GM23338 (cell line): Measurements from ENCODE around the gene CHCHD6. TPM values are rescaled to one million over a fixed set of nuclear protein-coding genes. Genes with fewer than 3 reads are reported as not detected.

Source experiments
- ATAC-seq: fragments of 200-7000 bp; cut with Tn5 transposase; 3 replicates; pipeline ENCODE4 v1.9.1; 2020
- DNase-seq: peaks from one replicate; pipeline ENCODE4 v3.0.0-alpha.2; 2015; ENCODE audit warnings: low spot score
- H2AFZ ChIP-seq: fragments of 200-600 bp; sonication (generic); 2 replicates; pipeline ENCODE4 v1.8.0; 2016; ENCODE audit warnings: antibody characterized with exemption, mild to moderate bottlenecking, moderate library complexity
- H3F3A ChIP-seq: fragments of 200-600 bp; sonication (generic); replicated peaks from 2 replicates; pipeline ENCODE4 v1.8.0; 2017; ENCODE audit warnings: antibody characterized with exemption, mixed run types, low read depth
- H3K27ac ChIP-seq: fragments of 200-600 bp; sonication (generic); 2 replicates; pipeline ENCODE4 v1.6.1; 2016; ENCODE audit warnings: low read depth
- H3K27me3 ChIP-seq: fragments of 200-600 bp; sonication (generic); 2 replicates; pipeline ENCODE4 v1.8.0; 2016; ENCODE audit warnings: mild to moderate bottlenecking, mixed run types, moderate library complexity; ENCODE audit not compliant: insufficient read depth
- H3K36me3 ChIP-seq: fragments of 200-600 bp; sonication (generic); 2 replicates; pipeline ENCODE4 v1.8.0; 2016; ENCODE audit warnings: mild to moderate bottlenecking; ENCODE audit not compliant: insufficient read depth
- H3K4me1 ChIP-seq: fragments of 200-600 bp; sonication (generic); 2 replicates; pipeline ENCODE4 v1.8.0; 2016; ENCODE audit warnings: mild to moderate bottlenecking, moderate library complexity; ENCODE audit not compliant: insufficient read depth
- H3K4me2 ChIP-seq: fragments of 200-600 bp; sonication (generic); 2 replicates; pipeline ENCODE4 v1.7.1; 2017; ENCODE audit warnings: mixed run types
- H3K4me3 ChIP-seq: fragments of 200-600 bp; sonication (generic); 2 replicates; pipeline ENCODE4 v1.6.1; 2016; ENCODE audit warnings: mixed run types
- H3K79me2 ChIP-seq: fragments of 200-600 bp; sonication (generic); replicated peaks from 2 replicates; pipeline ENCODE4 v1.8.0; 2017; ENCODE audit warnings: mild to moderate bottlenecking; ENCODE audit not compliant: insufficient read depth
- H3K9me2 ChIP-seq: fragments of 200-600 bp; sonication (generic); 2 replicates; pipeline ENCODE4 v1.8.0; 2017; ENCODE audit not compliant: insufficient read depth
- H4K20me1 ChIP-seq: fragments of 200-600 bp; sonication (generic); replicated peaks from 2 replicates; pipeline ENCODE4 v1.8.0; 2017; ENCODE audit warnings: mild to moderate bottlenecking; ENCODE audit not compliant: insufficient read depth
- H3K27ac Mint-ChIP-seq: 2 replicates; pipeline ENCODE4 v1.8.0; 2020; ENCODE audit warnings: inconsistent platforms, mild to moderate bottlenecking, moderate library complexity, mixed read lengths
- H3K27me3 Mint-ChIP-seq: 3 replicates; pipeline ENCODE4 v1.8.0; 2022; ENCODE audit warnings: low read depth, mild to moderate bottlenecking, moderate library complexity, mixed read lengths, inconsistent platforms; ENCODE audit not compliant: insufficient read depth, poor library complexity
- H3K36me3 Mint-ChIP-seq: 3 replicates; pipeline ENCODE4 v1.8.0; 2021; ENCODE audit warnings: low read depth, mild to moderate bottlenecking, inconsistent platforms, moderate library complexity, mixed read lengths
- H3K4me1 Mint-ChIP-seq: 3 replicates; pipeline ENCODE4 v1.8.0; 2020; ENCODE audit warnings: mild to moderate bottlenecking, inconsistent platforms, mixed read lengths
- H3K4me3 Mint-ChIP-seq: 3 replicates; pipeline ENCODE4 v1.8.0; 2021; ENCODE audit warnings: moderate library complexity, mild to moderate bottlenecking, inconsistent platforms, mixed read lengths
- H3K9me3 Mint-ChIP-seq: 3 replicates; pipeline ENCODE4 v1.8.0; 2020; ENCODE audit warnings: moderate library complexity, mild to moderate bottlenecking, inconsistent platforms, mixed read lengths
- CREB1 ChIP-seq: fragments of 250-450 bp; sonication (Bioruptor Pico); IDR thresholded peaks from 2 replicates; pipeline ENCODE4 v1.5.0; 2020; ENCODE audit warnings: low read depth, mild to moderate bottlenecking, moderate library complexity
- CTCF ChIP-seq, 2 experiments: fragments of 200-600 bp in 1 of 2; sonication (generic) in 1 of 2; conservative IDR thresholded peaks; 2 replicates each; pipeline versions ENCODE4 v1.5.1 to v1.6.1; 2016 to 2017; ENCODE audit warnings: antibody characterized with exemption in 2 of 2, low read depth in 2 of 2, mild to moderate bottlenecking in 2 of 2, moderate library complexity in 1 of 2
- EZH2phosphoT487 ChIP-seq: fragments of 200-600 bp; sonication (generic); IDR thresholded peaks from one replicate; pipeline ENCODE4 v1.8.1; 2018; ENCODE audit warnings: antibody characterized with exemption; ENCODE audit not compliant: unreplicated experiment
- NANOG ChIP-seq: IDR thresholded peaks from 2 replicates; pipeline ENCODE4 v1.6.1; 2016; ENCODE audit warnings: antibody characterized with exemption, borderline replicate concordance
- POLR2AphosphoS5 ChIP-seq: IDR thresholded peaks from 2 replicates; pipeline ENCODE4 v1.6.1; 2016; ENCODE audit warnings: antibody characterized with exemption, low read depth
- STAT1 ChIP-seq: IDR thresholded peaks from one replicate; pipeline ENCODE4 v1.6.1; 2016; ENCODE audit warnings: antibody characterized with exemption; ENCODE audit not compliant: unreplicated experiment
- ZNF114 ChIP-seq: fragments of 250-450 bp; sonication (Bioruptor Pico); IDR thresholded peaks from 2 replicates; pipeline ENCODE4 v1.5.0; 2020; ENCODE audit warnings: mild to moderate bottlenecking, moderate library complexity
- ZNF331 ChIP-seq: fragments of 250-450 bp; sonication (Bioruptor Pico); IDR thresholded peaks from 2 replicates; pipeline ENCODE4 v1.5.0; 2020; ENCODE audit warnings: low read depth, mild to moderate bottlenecking, moderate library complexity
- polyA plus RNA-seq: library from polyadenylated mRNA; unstranded; fragments of >200 nt; fragmentation: Nextera tagmentation; extraction: Ambion mirVana; gene quantifications from 2 replicates; pipeline ENCODE4 v1.2.1, GENCODE V29; 2016
- total RNA-seq: library from RNA; depleted of rRNA; stranded (reverse); fragments of >200 nt; shearing (Covaris generic); gene quantifications from 2 replicates; pipeline ENCODE4 v1.2.3, GENCODE V29; 2014
- TF ChIP-seq, protein P1 (sequence below): IDR thresholded peaks from one replicate; pipeline ENCODE4 v1.6.1; 2018; ENCODE audit warnings: antibody characterized with exemption; ENCODE audit not compliant: unreplicated experiment
- TF ChIP-seq, protein P2 (sequence below): fragments of 250-450 bp; sonication (Bioruptor Pico); IDR thresholded peaks from 2 replicates; pipeline ENCODE4 v1.5.0; 2020; ENCODE audit warnings: mild to moderate bottlenecking, moderate library complexity

Gene CHCHD6
- total and polyA plus RNA-seq, 2 experiments from 2014 or later = 28.8 to 43.0 TPM

GRCh38 chr3:126935756-126936509 lies 231.9 kb downstream of the CHCHD6 start (continued):
- TF ChIP-seq, protein P1, sequence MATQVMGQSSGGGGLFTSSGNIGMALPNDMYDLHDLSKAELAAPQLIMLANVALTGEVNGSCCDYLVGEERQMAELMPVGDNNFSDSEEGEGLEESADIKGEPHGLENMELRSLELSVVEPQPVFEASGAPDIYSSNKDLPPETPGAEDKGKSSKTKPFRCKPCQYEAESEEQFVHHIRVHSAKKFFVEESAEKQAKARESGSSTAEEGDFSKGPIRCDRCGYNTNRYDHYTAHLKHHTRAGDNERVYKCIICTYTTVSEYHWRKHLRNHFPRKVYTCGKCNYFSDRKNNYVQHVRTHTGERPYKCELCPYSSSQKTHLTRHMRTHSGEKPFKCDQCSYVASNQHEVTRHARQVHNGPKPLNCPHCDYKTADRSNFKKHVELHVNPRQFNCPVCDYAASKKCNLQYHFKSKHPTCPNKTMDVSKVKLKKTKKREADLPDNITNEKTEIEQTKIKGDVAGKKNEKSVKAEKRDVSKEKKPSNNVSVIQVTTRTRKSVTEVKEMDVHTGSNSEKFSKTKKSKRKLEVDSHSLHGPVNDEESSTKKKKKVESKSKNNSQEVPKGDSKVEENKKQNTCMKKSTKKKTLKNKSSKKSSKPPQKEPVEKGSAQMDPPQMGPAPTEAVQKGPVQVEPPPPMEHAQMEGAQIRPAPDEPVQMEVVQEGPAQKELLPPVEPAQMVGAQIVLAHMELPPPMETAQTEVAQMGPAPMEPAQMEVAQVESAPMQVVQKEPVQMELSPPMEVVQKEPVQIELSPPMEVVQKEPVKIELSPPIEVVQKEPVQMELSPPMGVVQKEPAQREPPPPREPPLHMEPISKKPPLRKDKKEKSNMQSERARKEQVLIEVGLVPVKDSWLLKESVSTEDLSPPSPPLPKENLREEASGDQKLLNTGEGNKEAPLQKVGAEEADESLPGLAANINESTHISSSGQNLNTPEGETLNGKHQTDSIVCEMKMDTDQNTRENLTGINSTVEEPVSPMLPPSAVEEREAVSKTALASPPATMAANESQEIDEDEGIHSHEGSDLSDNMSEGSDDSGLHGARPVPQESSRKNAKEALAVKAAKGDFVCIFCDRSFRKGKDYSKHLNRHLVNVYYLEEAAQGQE = no peak
- no peak for TF ChIP-seq POLR2AphosphoS5
- no peak for TF ChIP-seq CTCF (conservative IDR thresholded peaks at IDR 0.05; ENCODE audit: low read depth in 2 of 2)

GRCh38 chr3:126936853-126937425 lies 232.9 kb downstream of the CHCHD6 start:
- H3K27ac Mint-ChIP-seq = no peak overlapping the region
- H3K27me3 ChIP-seq = no peaks in the 10 kb centered on the region
- no peak overlapping the region for H3K27ac ChIP-seq
- H3K9me3 Mint-ChIP-seq = no peaks in the 10 kb centered on the region
- H3K4me1 Mint-ChIP-seq = peaks cover 9% of the 10 kb centered on the region
- no peaks in the 10 kb centered on the region for H3K36me3 ChIP-seq
- H3K79me2 ChIP-seq = no peaks in the 10 kb centered on the region
- ATAC-seq = no peak
- no peak overlapping the region for H2AFZ ChIP-seq
- no peaks in the 10 kb centered on the region for H4K20me1 ChIP-seq
- H3K4me2 ChIP-seq = no peak overlapping the region
- no peak overlapping the region for H3K4me3 Mint-ChIP-seq
- no peaks in the 10 kb centered on the region for H3K36me3 Mint-ChIP-seq
- no peaks in the 10 kb centered on the region for H3K9me2 ChIP-seq
- no peak overlapping the region for H3K4me3 ChIP-seq
- H3F3A ChIP-seq = no peaks in the 10 kb centered on the region
- no peak for DNase-seq
- H3K4me1 ChIP-seq = no peaks in the 10 kb centered on the region
- H3K27me3 Mint-ChIP-seq = peaks cover 3% of the 10 kb centered on the region
- TF ChIP-seq CREB1 (CRISPR knock-in tag) (no peak), STAT1 (no peak), POLR2AphosphoS5 (no peak), NANOG (no peak), ZNF114 (no peak), ZNF331 (CRISPR knock-in tag) (no peak), CTCF (conservative IDR thresholded peaks at IDR 0.05; ENCODE audit: low read depth in 2 of 2) (no peak), EZH2phosphoT487 (no peak)
- TF ChIP-seq, protein P2, sequence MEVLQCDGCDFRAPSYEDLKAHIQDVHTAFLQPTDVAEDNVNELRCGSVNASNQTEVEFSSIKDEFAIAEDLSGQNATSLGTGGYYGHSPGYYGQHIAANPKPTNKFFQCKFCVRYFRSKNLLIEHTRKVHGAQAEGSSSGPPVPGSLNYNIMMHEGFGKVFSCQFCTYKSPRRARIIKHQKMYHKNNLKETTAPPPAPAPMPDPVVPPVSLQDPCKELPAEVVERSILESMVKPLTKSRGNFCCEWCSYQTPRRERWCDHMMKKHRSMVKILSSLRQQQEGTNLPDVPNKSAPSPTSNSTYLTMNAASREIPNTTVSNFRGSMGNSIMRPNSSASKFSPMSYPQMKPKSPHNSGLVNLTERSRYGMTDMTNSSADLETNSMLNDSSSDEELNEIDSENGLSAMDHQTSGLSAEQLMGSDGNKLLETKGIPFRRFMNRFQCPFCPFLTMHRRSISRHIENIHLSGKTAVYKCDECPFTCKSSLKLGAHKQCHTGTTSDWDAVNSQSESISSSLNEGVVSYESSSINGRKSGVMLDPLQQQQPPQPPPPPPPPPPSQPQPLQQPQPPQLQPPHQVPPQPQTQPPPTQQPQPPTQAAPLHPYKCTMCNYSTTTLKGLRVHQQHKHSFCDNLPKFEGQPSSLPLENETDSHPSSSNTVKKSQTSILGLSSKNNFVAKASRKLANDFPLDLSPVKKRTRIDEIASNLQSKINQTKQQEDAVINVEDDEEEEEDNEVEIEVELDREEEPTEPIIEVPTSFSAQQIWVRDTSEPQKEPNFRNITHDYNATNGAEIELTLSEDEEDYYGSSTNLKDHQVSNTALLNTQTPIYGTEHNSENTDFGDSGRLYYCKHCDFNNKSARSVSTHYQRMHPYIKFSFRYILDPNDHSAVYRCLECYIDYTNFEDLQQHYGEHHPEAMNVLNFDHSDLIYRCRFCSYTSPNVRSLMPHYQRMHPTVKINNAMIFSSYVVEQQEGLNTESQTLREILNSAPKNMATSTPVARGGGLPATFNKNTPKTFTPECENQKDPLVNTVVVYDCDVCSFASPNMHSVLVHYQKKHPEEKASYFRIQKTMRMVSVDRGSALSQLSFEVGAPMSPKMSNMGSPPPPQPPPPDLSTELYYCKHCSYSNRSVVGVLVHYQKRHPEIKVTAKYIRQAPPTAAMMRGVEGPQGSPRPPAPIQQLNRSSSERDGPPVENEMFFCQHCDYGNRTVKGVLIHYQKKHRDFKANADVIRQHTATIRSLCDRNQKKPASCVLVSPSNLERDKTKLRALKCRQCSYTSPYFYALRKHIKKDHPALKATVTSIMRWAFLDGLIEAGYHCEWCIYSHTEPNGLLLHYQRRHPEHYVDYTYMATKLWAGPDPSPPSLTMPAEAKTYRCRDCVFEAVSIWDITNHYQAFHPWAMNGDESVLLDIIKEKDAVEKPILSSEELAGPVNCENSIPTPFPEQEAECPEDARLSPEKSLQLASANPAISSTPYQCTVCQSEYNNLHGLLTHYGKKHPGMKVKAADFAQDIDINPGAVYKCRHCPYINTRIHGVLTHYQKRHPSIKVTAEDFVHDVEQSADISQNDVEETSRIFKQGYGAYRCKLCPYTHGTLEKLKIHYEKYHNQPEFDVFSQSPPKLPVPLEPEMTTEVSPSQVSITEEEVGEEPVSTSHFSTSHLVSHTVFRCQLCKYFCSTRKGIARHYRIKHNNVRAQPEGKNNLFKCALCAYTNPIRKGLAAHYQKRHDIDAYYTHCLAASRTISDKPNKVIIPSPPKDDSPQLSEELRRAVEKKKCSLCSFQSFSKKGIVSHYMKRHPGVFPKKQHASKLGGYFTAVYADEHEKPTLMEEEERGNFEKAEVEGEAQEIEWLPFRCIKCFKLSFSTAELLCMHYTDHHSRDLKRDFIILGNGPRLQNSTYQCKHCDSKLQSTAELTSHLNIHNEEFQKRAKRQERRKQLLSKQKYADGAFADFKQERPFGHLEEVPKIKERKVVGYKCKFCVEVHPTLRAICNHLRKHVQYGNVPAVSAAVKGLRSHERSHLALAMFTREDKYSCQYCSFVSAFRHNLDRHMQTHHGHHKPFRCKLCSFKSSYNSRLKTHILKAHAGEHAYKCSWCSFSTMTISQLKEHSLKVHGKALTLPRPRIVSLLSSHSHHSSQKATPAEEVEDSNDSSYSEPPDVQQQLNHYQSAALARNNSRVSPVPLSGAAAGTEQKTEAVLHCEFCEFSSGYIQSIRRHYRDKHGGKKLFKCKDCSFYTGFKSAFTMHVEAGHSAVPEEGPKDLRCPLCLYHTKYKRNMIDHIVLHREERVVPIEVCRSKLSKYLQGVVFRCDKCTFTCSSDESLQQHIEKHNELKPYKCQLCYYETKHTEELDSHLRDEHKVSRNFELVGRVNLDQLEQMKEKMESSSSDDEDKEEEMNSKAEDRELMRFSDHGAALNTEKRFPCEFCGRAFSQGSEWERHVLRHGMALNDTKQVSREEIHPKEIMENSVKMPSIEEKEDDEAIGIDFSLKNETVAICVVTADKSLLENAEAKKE (CRISPR knock-in tag) = no peak
